GM12878 (cell line): ENCODE measurements around the gene C1orf35. TPM values are rescaled to one million over a fixed set of nuclear protein-coding genes. Genes with fewer than 3 reads are reported as not detected.

Experiments used
- ATAC-seq: fragments of 200-7000 bp; cut with Tn5 transposase; 3 replicates; pipeline ENCODE4 v1.9.1; 2020; ENCODE audit warnings: mild to moderate bottlenecking, moderate library complexity
- BruUV-seq: library from RNA; stranded (reverse); fragments of 400-500 nt; replicated peaks from 2 replicates; lab custom pipeline; 2021; lab: Mats Ljungman, UMichigan
- CTCF ChIA-PET: fragments of 300-600 bp; sonication (Branson Sonifier 250); formaldehyde crosslinking; extraction: SDS; loops from one replicate; lab custom pipeline; 2021; ENCODE audit warnings: inconsistent platforms; lab: Yijun Ruan, JAX
- POLR2A ChIA-PET: fragments of 350-600 bp; formaldehyde crosslinking; extraction: SDS; loops from one replicate; lab custom pipeline; 2021; ENCODE audit warnings: inconsistent platforms; lab: Charles Lee
- RAD21 ChIA-PET: fragments of 300-600 bp; sonication (Branson Sonifier 250); formaldehyde crosslinking; loops from one replicate; lab custom pipeline; 2023; ENCODE audit warnings: antibody characterized with exemption; ENCODE audit not compliant: unreplicated experiment; lab: Charles Lee
- SMC1A ChIA-PET: fragments of 300-600 bp; sonication (Branson Sonifier 250); formaldehyde crosslinking; loops from one replicate; lab custom pipeline; 2023; ENCODE audit not compliant: unreplicated experiment, uncharacterized antibody; lab: Charles Lee
- DNase-seq: peaks from one replicate; pipeline ENCODE4 v3.0.0-alpha.2; 2011; ENCODE audit warnings: low read depth, low spot score
- FAIRE-seq: peaks from 3 replicates; lab custom pipeline; 2011; peaks lifted over from hg19 to GRCh38; lab: Jason Lieb, UNC
- H2AFZ ChIP-seq: 2 replicates; pipeline ENCODE4 v1.6.0; 2011; ENCODE audit warnings: low read depth, low read length, control low read depth; ENCODE audit not compliant: control insufficient read depth
- H3K27ac ChIP-seq: 2 replicates; pipeline ENCODE4 v1.5.1; 2011; ENCODE audit warnings: control low read depth; ENCODE audit not compliant: control insufficient read depth, insufficient read depth
- H3K27me3 ChIP-seq, 2 experiments: replicated peaks in 1 of 2; 2 replicates each; pipeline versions ENCODE4 v1.6.0 to v1.6.1; 2011; ENCODE audit warnings: low read length in 1 of 2; ENCODE audit not compliant: control insufficient read depth in 2 of 2, insufficient read depth in 2 of 2
- H3K36me3 ChIP-seq, 2 experiments: 2 replicates each; pipeline ENCODE4 v1.5.1; 2011; ENCODE audit warnings: low read length in 1 of 2; ENCODE audit not compliant: control insufficient read depth in 2 of 2, insufficient read depth in 2 of 2
- H3K4me1 ChIP-seq: 2 replicates; pipeline ENCODE4 v1.6.1; 2011; ENCODE audit warnings: mild to moderate bottlenecking, low read length, moderate library complexity, mixed read lengths; ENCODE audit not compliant: control insufficient read depth, insufficient read depth
- H3K4me2 ChIP-seq: 2 replicates; pipeline ENCODE4 v1.6.0; 2011; ENCODE audit warnings: control low read depth; ENCODE audit not compliant: control insufficient read depth, insufficient read depth
- H3K4me3 ChIP-seq: fragments of 200-600 bp; sonication (generic); 2 replicates; pipeline ENCODE4 v1.5.1; 2016
- H3K79me2 ChIP-seq: 2 replicates; pipeline ENCODE4 v1.6.0; 2011; ENCODE audit warnings: low read length; ENCODE audit not compliant: control insufficient read depth, insufficient read depth
- H3K9ac ChIP-seq: 2 replicates; pipeline ENCODE4 v1.8.0; 2011; ENCODE audit warnings: low read length, control low read depth, mixed read lengths; ENCODE audit not compliant: control insufficient read depth, insufficient read depth
- H3K9me3 ChIP-seq: replicated peaks from 3 replicates; pipeline ENCODE4 v1.5.1; 2011; ENCODE audit warnings: mild to moderate bottlenecking, low read length; ENCODE audit not compliant: control insufficient read depth, insufficient read depth
- H4K20me1 ChIP-seq: 2 replicates; pipeline ENCODE4 v1.6.0; 2011; ENCODE audit not compliant: control insufficient read depth, insufficient read depth
- ATF3 ChIP-seq: IDR thresholded peaks from 2 replicates; pipeline ENCODE4 v1.6.1; 2011; ENCODE audit warnings: low read depth, mild to moderate bottlenecking, low read length, moderate library complexity, borderline replicate concordance; ENCODE audit errors: extremely low read depth
- BCL3 ChIP-seq: IDR thresholded peaks from 2 replicates; pipeline ENCODE4 v1.6.1; 2011; ENCODE audit warnings: borderline replicate concordance, low read depth, mild to moderate bottlenecking, moderate library complexity, low read length; ENCODE audit not compliant: insufficient read depth, poor library complexity, severe bottlenecking
- HCFC1 ChIP-seq: fragments of 150-350 bp; IDR thresholded peaks from 2 replicates; pipeline ENCODE4 v1.6.1; 2014; ENCODE audit warnings: low read length
- HDAC6 ChIP-seq: fragments of 200-600 bp; sonication (generic); IDR thresholded peaks from one replicate; pipeline ENCODE4 v1.8.0; 2017; ENCODE audit warnings: antibody characterized with exemption; ENCODE audit not compliant: unreplicated experiment
- JUND ChIP-seq: IDR thresholded peaks from 2 replicates; pipeline ENCODE4 v1.6.1; 2012; ENCODE audit warnings: low read depth, mild to moderate bottlenecking, low read length, improper control_type of control experiment, moderate library complexity
- MEF2A ChIP-seq: IDR thresholded peaks from 2 replicates; pipeline ENCODE4 v1.6.1; 2011; ENCODE audit warnings: low read depth, mild to moderate bottlenecking, low read length, moderate library complexity; ENCODE audit not compliant: insufficient read depth
- MLLT1 ChIP-seq: fragments of 450-650 bp; IDR thresholded peaks from 2 replicates; pipeline ENCODE4 v1.6.1; 2016; ENCODE audit warnings: mild to moderate bottlenecking
- MTA3 ChIP-seq: IDR thresholded peaks from 2 replicates; pipeline ENCODE4 v1.6.1; 2012; ENCODE audit warnings: low read length, inconsistent platforms, borderline replicate concordance
- POLR2AphosphoS5 ChIP-seq: IDR thresholded peaks from 2 replicates; pipeline ENCODE4 v1.6.1; 2011; ENCODE audit warnings: mild to moderate bottlenecking, low read length, inconsistent platforms
- SPI1 ChIP-seq: IDR thresholded peaks from 2 replicates; pipeline ENCODE4 v1.6.1; 2011; ENCODE audit warnings: low read depth, mild to moderate bottlenecking, low read length, moderate library complexity, borderline replicate concordance; ENCODE audit not compliant: insufficient read depth
- SREBF1 ChIP-seq: IDR thresholded peaks from 2 replicates; pipeline ENCODE4 v1.6.1; 2012; ENCODE audit warnings: mild to moderate bottlenecking, low read length
- SRF ChIP-seq, 2 experiments: IDR thresholded peaks; 2 replicates each; pipeline ENCODE4 v1.6.1; 2011; ENCODE audit warnings: low read depth in 2 of 2, low read length in 2 of 2, mild to moderate bottlenecking in 1 of 2, moderate library complexity in 1 of 2
- SUPT20H ChIP-seq: IDR thresholded peaks from 2 replicates; pipeline ENCODE4 v1.6.1; 2011; ENCODE audit warnings: low read depth, mild to moderate bottlenecking, low read length, moderate library complexity, borderline replicate concordance; ENCODE audit not compliant: control insufficient read depth
- TCF7 ChIP-seq: IDR thresholded peaks from 2 replicates; pipeline ENCODE4 v1.6.1; 2014; ENCODE audit warnings: antibody characterized with exemption, borderline replicate concordance
- USF1 ChIP-seq: IDR thresholded peaks from 2 replicates; pipeline ENCODE4 v1.6.1; 2011; ENCODE audit warnings: borderline replicate concordance, low read depth, mild to moderate bottlenecking, moderate library complexity, mixed read lengths, low read length; ENCODE audit not compliant: insufficient read depth; ENCODE audit errors: extremely low read length
- WGBS: methylation state at CpG from one replicate; pipeline ENCODE4 v1.1.6; 2016; ENCODE audit warnings: low lambda C conversion rate; ENCODE audit not compliant: insufficient replicate concordance, insufficient coverage; ENCODE audit errors: missing lambda C conversion rate; 5-methylcytosine and 5-hydroxymethylcytosine counted together
- in situ Hi-C: fragments of 300-500 bp; cut with MboI; formaldehyde crosslinking; loops from 9 replicates; pipeline ENCODE4 v1.14.3; 2018; ENCODE audit warnings: mixed read lengths
- intact Hi-C: fragments of 100-400 bp; cut with micrococcal nuclease; formaldehyde crosslinking; loops from one replicate; pipeline ENCODE4 v1.14.2; 2022; ENCODE audit not compliant: unreplicated experiment
- polyA plus RNA-seq, 11 experiments: library from polyadenylated mRNA; depleted of rRNA in 4 of 11; unstranded in 6 of 11; stranded (reverse) in 5 of 11; fragments of >200 nt; fragmentation: Nextera tagmentation in 4 of 11; fragmentation: Illumina TruSeq in 1 of 11; extraction: Ambion mirVana in 4 of 11; extraction: Trizol in 1 of 11; gene quantifications; 1 replicate in 1 of 11; 2 replicates in 10 of 11; pipeline versions ENCODE4 v1.2.1 to v1.2.3, GENCODE V29; 2011 to 2016; ENCODE audit warnings: inconsistent platforms in 2 of 11, missing spikeins in 2 of 11, low read depth in 1 of 11
- total RNA-seq, 4 experiments: library from RNA; depleted of rRNA in 3 of 4; stranded (reverse); fragments of >200 nt in 3 of 4; fragmentation: Illumina TruSeq in 1 of 4; extraction: Trizol in 1 of 4; gene quantifications; 2 replicates each; pipeline versions ENCODE4 v1.2.1 to v1.2.3, GENCODE V29; 2013 to 2021

Gene C1orf35
- total and polyA plus RNA-seq, 10 of the 15 experiments (the other 5 are each of a cell fraction or from before 2014, with no cell fraction given) = 2.5 to 27.0 (median 10.6) TPM

- CTCF ChIA-PET = no interaction called here
- H3K4me1 ChIP-seq = no peaks in the 10 kb centered on the region
- no peak overlapping the region for H3K4me3 ChIP-seq
- H3K36me3 ChIP-seq = no peaks in the 10 kb centered on the region
- ATAC-seq (no peak), DNase-seq (no peak), FAIRE-seq (no peak)
- H2AFZ ChIP-seq = no peak overlapping the region
- no peak overlapping the region for H3K4me2 ChIP-seq
- H3K27me3 ChIP-seq = peaks cover 0 to 2% of the 10 kb centered on the region in 2 experiments; a peak in 3 of 4 replicates
- H3K79me2 ChIP-seq = no peaks in the 10 kb centered on the region
- no peak overlapping the region for H3K9ac ChIP-seq
- no peaks in the 10 kb centered on the region for H4K20me1 ChIP-seq
- POLR2A ChIA-PET = no interaction called here
- SMC1A ChIA-PET = no interaction called here
- no peak overlapping the region for H3K27ac ChIP-seq
- in situ Hi-C loops (no loop called here), intact Hi-C loops (no loop called here)
- no TSS peak for BruUV-seq
- 4% methylated on average over 5 of the region's 8 CpGs for WGBS
- RAD21 ChIA-PET = no interaction called here
- no peaks in the 10 kb centered on the region; the same call in 2 of the 3 replicates for H3K9me3 ChIP-seq
- TF ChIP-seq SUPT20H (no peak), JUND (no peak), POLR2AphosphoS5 (no peak), TCF7 (no peak), MLLT1 (no peak), SRF (IDR thresholded peaks at IDR 0.05; ENCODE audit: low read depth in 2 of 2, low read length in 2 of 2) (no peak), ATF3 (no peak), MEF2A (no peak), BCL3 (no peak), SREBF1 (no peak), HCFC1 (no peak), MTA3 (no peak), HDAC6 (no peak), USF1 (no peak), SPI1 (no peak)
These were observed 38.8 kb downstream of the C1orf35 start for GRCh38 chr1:228064296-228064695.
